Spleen (tissue), 11 donors: ENCODE measurements around the gene HBM. TPM values are rescaled to one million over a fixed set of nuclear protein-coding genes. Genes with fewer than 3 reads are reported as not detected.
A peak's percentile ranks its signal among the peaks of the same experiment; 100 is the strongest.

Experiments
- DNase-seq: peaks from one replicate; pipeline ENCODE4 v3.0.0-alpha.2; 2020
- H3K27ac ChIP-seq, 8 donors: fragments of 200-600 bp; sonication (generic) in 7 of 8; 1 replicate in 4 of 8; 2 replicates in 4 of 8; pipeline versions ENCODE4 v1.5.0 to v1.8.0; 2016 to 2021; ENCODE audit warnings: inconsistent platforms in 4 of 8, mild to moderate bottlenecking in 4 of 8, moderate library complexity in 1 of 8
- H3K27me3 ChIP-seq, 7 donors: fragments of 200-600 bp; sonication (generic) in 6 of 7; replicated peaks in 1 of 7; 1 replicate in 4 of 7; 2 replicates in 3 of 7; pipeline versions ENCODE4 v1.5.0 to v1.8.0; 2016 to 2021; ENCODE audit warnings: inconsistent platforms in 3 of 7, mild to moderate bottlenecking in 1 of 7
- H3K36me3 ChIP-seq, 6 donors: fragments of 200-600 bp; sonication (generic) in 5 of 6; 1 replicate in 4 of 6; 2 replicates in 2 of 6; pipeline versions ENCODE4 v1.5.0 to v1.8.0; 2016 to 2021; ENCODE audit warnings: inconsistent platforms in 2 of 6
- H3K4me1 ChIP-seq, 6 donors: fragments of 200-600 bp; sonication (generic) in 5 of 6; 1 replicate in 3 of 6; 2 replicates in 3 of 6; pipeline versions ENCODE4 v1.5.0 to v1.8.0; 2016 to 2021; ENCODE audit warnings: inconsistent platforms in 3 of 6
- H3K4me3 ChIP-seq, 8 donors: fragments of 200-600 bp; sonication (generic) in 7 of 8; 1 replicate in 4 of 8; 2 replicates in 4 of 8; pipeline versions ENCODE4 v1.5.0 to v1.8.0; 2016 to 2021; ENCODE audit warnings: inconsistent platforms in 4 of 8, mild to moderate bottlenecking in 4 of 8, moderate library complexity in 2 of 8
- H3K9me3 ChIP-seq, 8 donors: fragments of 200-600 bp; sonication (generic) in 7 of 8; 1 replicate in 4 of 8; 2 replicates in 4 of 8; pipeline versions ENCODE4 v1.5.0 to v1.8.0; 2016 to 2021; ENCODE audit warnings: inconsistent platforms in 4 of 8
- POLR2A ChIP-seq, 3 donors: fragments of 450-650 bp; IDR thresholded peaks; one replicate each; pipeline ENCODE4 v1.5.1; 2017; ENCODE audit warnings: antibody characterized with exemption in 3 of 3, mild to moderate bottlenecking in 1 of 3
- POLR2AphosphoS5 ChIP-seq, 3 donors: sonication (generic); formaldehyde crosslinking; IDR thresholded peaks; one replicate each; pipeline ENCODE4 v1.5.1; 2017; ENCODE audit warnings: antibody characterized with exemption in 3 of 3
- WGBS, 5 donors: extraction: QIAGEN DNeasy Blood & Tissue Kit in 3 of 5; methylation state at CpG; one replicate each; pipeline versions ENCODE4 v1.1.5 to v1.1.7; 2013 to 2018; 5-methylcytosine and 5-hydroxymethylcytosine counted together
- intact Hi-C: fragments of 100-400 bp; cut with DNase I; formaldehyde crosslinking; loops from one replicate; pipeline ENCODE4 v1.15.0; 2023; ENCODE audit warnings: low total_unique reads
- polyA plus RNA-seq, 3 donors: library from polyadenylated mRNA; stranded (reverse); fragments of 200-250 nt; gene quantifications; one replicate each; pipeline ENCODE4 v1.2.1, GENCODE V29; 2013
- total RNA-seq, 7 donors: library from RNA; depleted of rRNA in 3 of 7; stranded (reverse); fragments of >200 nt in 3 of 7; fragmentation: NEBNext Ultra II Directional in 4 of 7; extraction: Animal tissue kit (Norgen Biotek cat#: 25700) in 4 of 7; gene quantifications; one replicate each; pipeline versions ENCODE4 v1.1.0 to v1.2.1, GENCODE V29; 2016 to 2021
- TF ChIP-seq, protein P1 (sequence below), 11 experiments: fragments of 200-600 bp in 7 of 11; fragments of 450-650 bp in 4 of 11; sonication (generic) in 4 of 11; IDR thresholded peaks in 8 of 11; conservative IDR thresholded peaks in 3 of 11; 1 replicate in 7 of 11; 2 replicates in 4 of 11; pipeline versions ENCODE4 v1.4.0 to v1.8.0; 2016 to 2021; ENCODE audit warnings: antibody characterized with exemption in 11 of 11, inconsistent platforms in 4 of 11, mild to moderate bottlenecking in 1 of 11
- donor health status: healthy with polysubstance abuse.
- donor health status: DM: no; HTN: no; CAD: no; lungs with moderate emphysema.
- donor health status: DM: no; HTN: no; CAD: no.
- donor health status: Bipolar disorder and iron deficiency.
- donor health status: healthy.
- donor health status: DM: no; HTN: no; CAD: no.
- donor health status: DM: yes; HTN: yes; CAD: no.

HBM gene
- total and polyA plus RNA-seq, 10 donors: 0.20 to 96.6 (median 2.9) TPM; not detected in 1

DNA sequence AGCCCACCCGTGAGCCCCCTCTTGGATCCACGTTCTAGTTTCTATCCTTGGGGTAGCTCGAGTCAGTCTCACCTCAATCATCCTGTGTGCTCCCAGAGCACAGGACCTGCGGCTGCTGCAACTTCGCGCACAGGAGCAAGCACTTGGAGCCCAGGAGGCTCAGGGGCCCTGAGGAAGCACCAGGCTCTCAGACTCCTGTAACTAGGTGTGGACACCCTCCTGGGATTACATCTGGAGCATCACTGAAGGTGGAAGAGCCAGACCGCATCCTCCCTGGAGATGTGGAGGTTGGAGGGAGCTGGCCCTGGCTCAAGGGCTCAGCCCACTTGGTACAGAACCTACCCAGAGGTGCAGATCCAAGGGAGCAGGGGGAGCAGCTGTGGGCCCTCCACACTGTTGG lies 17.2 kb downstream of the HBM start:
- H3K27ac ChIP-seq: no peak overlapping the region
- no peak for DNase-seq
- H3K4me1 ChIP-seq: peaks cover 11 to 22% (median 18%) of the 10 kb centered on the region in 6 donors
- TF ChIP-seq, protein P1, sequence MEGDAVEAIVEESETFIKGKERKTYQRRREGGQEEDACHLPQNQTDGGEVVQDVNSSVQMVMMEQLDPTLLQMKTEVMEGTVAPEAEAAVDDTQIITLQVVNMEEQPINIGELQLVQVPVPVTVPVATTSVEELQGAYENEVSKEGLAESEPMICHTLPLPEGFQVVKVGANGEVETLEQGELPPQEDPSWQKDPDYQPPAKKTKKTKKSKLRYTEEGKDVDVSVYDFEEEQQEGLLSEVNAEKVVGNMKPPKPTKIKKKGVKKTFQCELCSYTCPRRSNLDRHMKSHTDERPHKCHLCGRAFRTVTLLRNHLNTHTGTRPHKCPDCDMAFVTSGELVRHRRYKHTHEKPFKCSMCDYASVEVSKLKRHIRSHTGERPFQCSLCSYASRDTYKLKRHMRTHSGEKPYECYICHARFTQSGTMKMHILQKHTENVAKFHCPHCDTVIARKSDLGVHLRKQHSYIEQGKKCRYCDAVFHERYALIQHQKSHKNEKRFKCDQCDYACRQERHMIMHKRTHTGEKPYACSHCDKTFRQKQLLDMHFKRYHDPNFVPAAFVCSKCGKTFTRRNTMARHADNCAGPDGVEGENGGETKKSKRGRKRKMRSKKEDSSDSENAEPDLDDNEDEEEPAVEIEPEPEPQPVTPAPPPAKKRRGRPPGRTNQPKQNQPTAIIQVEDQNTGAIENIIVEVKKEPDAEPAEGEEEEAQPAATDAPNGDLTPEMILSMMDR (IDR thresholded peaks at IDR 0.05 in 8 of 11, conservative IDR thresholded peaks at IDR 0.05 in 3 of 11): no peak
- TF ChIP-seq POLR2A (IDR thresholded peaks at IDR 0.05) (no peak), POLR2AphosphoS5 (IDR thresholded peaks at IDR 0.05) (peak; percentile 13 to 60 (median 15))
- intact Hi-C loops: loop anchor here (5.0 kb wide), 1 partner anchor 66 kb away; no protein-coding TSS in a partner anchor
- peaks cover 3 to 36% (median 33%) of the 10 kb centered on the region in 7 donors for H3K27me3 ChIP-seq
- H3K9me3 ChIP-seq: no peaks in the 10 kb centered on the region
- 76 to 92% (median 80%) methylated on average over 7 of the region's 7 CpGs for WGBS, 5 donors
- peaks cover 0 to 20% (median 9%) of the 10 kb centered on the region in 6 donors for H3K36me3 ChIP-seq
- H3K4me3 ChIP-seq: no peak overlapping the region

DNA sequence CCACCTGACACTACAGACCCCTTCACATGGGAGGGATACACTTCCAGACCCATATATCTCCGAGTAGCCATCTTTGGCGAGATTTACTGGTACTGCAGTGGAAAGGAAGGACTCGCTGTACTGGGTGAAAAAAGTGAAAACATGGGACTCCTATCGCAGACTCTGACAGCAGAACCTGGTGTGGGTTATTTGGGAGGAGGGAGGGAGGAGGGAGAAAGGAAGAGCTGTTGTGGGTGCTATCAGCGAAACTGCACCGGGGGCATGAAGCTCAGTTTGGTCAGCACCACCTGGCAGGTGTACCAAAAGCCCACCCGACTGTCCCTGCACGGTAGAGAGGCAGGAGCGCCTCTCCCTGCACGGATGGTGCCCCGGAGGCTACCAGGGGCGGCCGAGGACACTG lies 19.4 kb downstream of the HBM start:
- TF ChIP-seq POLR2AphosphoS5 (IDR thresholded peaks at IDR 0.05): peak in 2 of 3 donors; percentile 49 to 63
- TF ChIP-seq POLR2A (IDR thresholded peaks at IDR 0.05): no peak
- Histone ChIP-seq H3K36me3 (peaks cover 0 to 42% (median 31%) of the 10 kb centered on the region in 6 donors), H3K4me3 (no peak overlapping the region), H3K27me3 (peaks cover 0 to 14% (median 11%) of the 10 kb centered on the region in 7 donors), H3K9me3 (no peaks in the 10 kb centered on the region), H3K27ac (no peak overlapping the region), H3K4me1 (peaks cover 11 to 16% (median 14%) of the 10 kb centered on the region in 6 donors)
- intact Hi-C loops: no loop called here
- no peak for DNase-seq
- WGBS, 5 donors: 88 to 96% (median 89%) methylated on average over 12 to 13 of the region's 13 CpGs

DNA sequence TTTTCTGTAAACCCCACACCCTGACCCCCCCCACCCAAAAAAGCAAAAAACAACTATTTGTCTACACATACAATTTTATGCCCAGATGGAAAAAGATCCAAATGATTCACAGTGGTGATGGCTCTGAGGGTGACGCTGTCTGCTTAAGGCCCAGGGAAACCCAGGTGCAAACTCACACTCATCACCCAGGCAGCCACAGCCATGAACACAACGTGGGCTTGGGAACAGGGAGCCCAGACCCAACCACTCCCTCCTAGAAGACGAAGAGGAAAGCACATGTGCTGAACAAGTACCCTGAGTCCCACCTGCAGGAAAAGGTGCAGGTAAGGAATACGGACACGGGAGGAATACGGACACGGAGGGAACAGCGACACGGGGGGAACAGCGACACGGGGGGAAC lies 19.9 kb downstream of the HBM start:
- no peak overlapping the region for H3K4me3 ChIP-seq
- no peak for TF ChIP-seq POLR2A (IDR thresholded peaks at IDR 0.05)
- TF ChIP-seq, protein P1 (IDR thresholded peaks at IDR 0.05 in 8 of 11, conservative IDR thresholded peaks at IDR 0.05 in 3 of 11): no peak
- no peak for TF ChIP-seq POLR2AphosphoS5 (IDR thresholded peaks at IDR 0.05)
- intact Hi-C loops: no loop called here
- H3K4me1 ChIP-seq: peaks cover 7 to 11% (median 9%) of the 10 kb centered on the region in 6 donors
- H3K36me3 ChIP-seq: peaks cover under 1 to 47% (median 36%) of the 10 kb centered on the region in 6 donors
- H3K27ac ChIP-seq: no peak overlapping the region
- no peaks in the 10 kb centered on the region for H3K9me3 ChIP-seq
- WGBS, 5 donors: 79 to 92% (median 89%) methylated on average over 7 to 11 of the region's 11 CpGs
- no peak for DNase-seq
- H3K27me3 ChIP-seq: peaks cover 0 to 9% (median 6%) of the 10 kb centered on the region in 7 donors

DNA sequence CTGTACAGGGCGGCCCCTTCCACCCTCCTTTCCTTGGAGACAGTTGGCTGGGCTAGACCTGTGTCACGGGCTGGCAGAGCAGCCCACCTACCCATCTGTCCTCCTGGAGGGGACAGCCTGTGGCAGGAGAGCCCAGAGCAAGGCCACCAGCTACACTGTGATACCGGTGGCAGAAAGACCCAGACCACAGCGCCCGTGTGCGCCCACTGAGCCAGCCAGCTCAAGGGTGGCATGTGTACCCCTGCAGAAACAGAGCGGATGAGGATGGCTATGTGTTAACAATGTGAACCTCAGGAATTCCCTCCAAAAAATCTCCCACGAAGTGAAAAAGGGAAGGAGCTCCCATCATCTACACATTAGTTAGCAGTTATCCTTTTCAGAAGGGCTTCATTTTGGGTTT lies 21.6 kb downstream of the HBM start:
- 95 to 97% (median 97%) methylated on average over 7 to 8 of the region's 8 CpGs for WGBS, 5 donors
- H3K27me3 ChIP-seq: no peaks in the 10 kb centered on the region
- intact Hi-C loops: no loop called here
- peaks cover 5 to 63% (median 52%) of the 10 kb centered on the region in 6 donors for H3K36me3 ChIP-seq
- TF ChIP-seq, protein P1 (IDR thresholded peaks at IDR 0.05 in 8 of 11, conservative IDR thresholded peaks at IDR 0.05 in 3 of 11): no peak
- TF ChIP-seq POLR2AphosphoS5 (IDR thresholded peaks at IDR 0.05): peak in 1 of 3 donors; percentile 42
- no peak overlapping the region for H3K4me3 ChIP-seq
- H3K9me3 ChIP-seq: no peaks in the 10 kb centered on the region
- H3K4me1 ChIP-seq: no peaks in the 10 kb centered on the region
- no peak overlapping the region for H3K27ac ChIP-seq
- DNase-seq: no peak
